Measurements from ENCODE around the gene ZNF385B.

ZNF385B gene

DNA sequence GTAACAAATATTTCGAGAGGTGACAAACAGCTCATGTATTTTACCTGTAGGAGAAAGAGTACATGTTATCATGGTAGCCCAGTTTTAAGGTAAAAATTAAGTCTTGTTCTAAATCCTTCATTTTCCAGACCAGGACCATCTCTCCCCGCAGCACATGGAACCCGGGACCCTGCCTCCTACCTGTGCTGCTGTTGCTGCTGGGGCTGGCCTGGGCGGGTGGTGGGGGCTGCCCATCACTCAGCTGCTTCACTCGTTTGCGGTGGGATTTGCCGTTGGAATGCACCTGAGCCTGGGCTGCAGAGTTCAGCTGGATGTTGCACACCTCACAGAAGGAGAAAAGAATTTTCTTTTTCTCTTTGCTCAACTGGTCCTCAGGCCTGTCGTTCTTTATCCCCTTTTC lies 92.1 kb downstream of the ZNF385B start:
- no peak overlapping the region for H3K9ac ChIP-seq (ENCODE audit: low read depth, low read length)
- no peak overlapping the region for H3K4me3 ChIP-seq (ENCODE audit: low read depth, low read length)
- no peaks in the 10 kb centered on the region for H3K36me3 ChIP-seq (ENCODE audit: control insufficient read depth, insufficient read depth, low read length)
- peaks cover 10% of the 10 kb centered on the region for H3K4me1 ChIP-seq (ENCODE audit: control insufficient read depth, insufficient read depth, low read length)
- no peaks in the 10 kb centered on the region for H3K9me3 ChIP-seq (ENCODE audit: control insufficient read depth, insufficient read depth, low read length)
- no peaks in the 10 kb centered on the region for H3K27me3 ChIP-seq (ENCODE audit: control insufficient read depth, insufficient read depth, low read length)

- Histone ChIP-seq H3K9me3 (ENCODE audit: control insufficient read depth, insufficient read depth, low read length) (no peaks in the 10 kb centered on the region), H3K4me3 (ENCODE audit: low read depth, low read length) (no peak overlapping the region), H3K4me1 (ENCODE audit: control insufficient read depth, insufficient read depth, low read length) (peaks cover 10% of the 10 kb centered on the region), H3K9ac (ENCODE audit: low read depth, low read length) (no peak overlapping the region), H3K27me3 (ENCODE audit: control insufficient read depth, insufficient read depth, low read length) (no peaks in the 10 kb centered on the region), H3K36me3 (ENCODE audit: control insufficient read depth, insufficient read depth, low read length) (no peaks in the 10 kb centered on the region)
Observed at GRCh38 chr2:179768765-179769164, 92.6 kb downstream of the ZNF385B start.

GRCh38 chr2:179765666-179766065 lies 95.7 kb downstream of the ZNF385B start:
- Histone ChIP-seq H3K4me3 (ENCODE audit: low read depth, low read length) (no peak overlapping the region), H3K9ac (ENCODE audit: low read depth, low read length) (peak overlapping the region; percentile 37), H3K9me3 (ENCODE audit: control insufficient read depth, insufficient read depth, low read length) (no peaks in the 10 kb centered on the region), H3K36me3 (ENCODE audit: control insufficient read depth, insufficient read depth, low read length) (no peaks in the 10 kb centered on the region), H3K27me3 (ENCODE audit: control insufficient read depth, insufficient read depth, low read length) (no peaks in the 10 kb centered on the region), H3K4me1 (ENCODE audit: control insufficient read depth, insufficient read depth, low read length) (peaks cover 10% of the 10 kb centered on the region)

DNA sequence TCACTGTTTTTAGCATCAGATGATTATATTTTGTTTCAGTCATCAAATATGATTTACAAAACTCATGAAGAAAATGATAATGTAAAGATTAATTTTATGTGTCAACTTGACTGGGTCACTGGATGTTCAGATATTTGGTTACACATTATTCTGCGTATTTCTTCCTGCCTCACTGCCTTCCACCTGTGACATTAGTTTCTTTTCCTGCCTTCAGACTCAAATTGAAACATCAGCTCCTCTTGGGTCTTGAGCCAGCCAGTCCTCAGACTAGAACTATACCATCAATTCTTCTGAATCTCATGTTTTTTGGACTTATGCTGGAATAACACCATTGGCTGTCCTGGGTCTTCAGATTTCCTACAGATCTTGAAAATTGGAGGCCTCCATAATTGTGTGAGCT lies 96.7 kb downstream of the ZNF385B start:
- H3K27me3 ChIP-seq (ENCODE audit: control insufficient read depth, insufficient read depth, low read length): no peaks in the 10 kb centered on the region
- no peak overlapping the region for H3K4me3 ChIP-seq (ENCODE audit: low read depth, low read length)
- H3K4me1 ChIP-seq (ENCODE audit: control insufficient read depth, insufficient read depth, low read length): peaks cover 10% of the 10 kb centered on the region
- no peaks in the 10 kb centered on the region for H3K9me3 ChIP-seq (ENCODE audit: control insufficient read depth, insufficient read depth, low read length)
- no peaks in the 10 kb centered on the region for H3K36me3 ChIP-seq (ENCODE audit: control insufficient read depth, insufficient read depth, low read length)
- no peak overlapping the region for H3K9ac ChIP-seq (ENCODE audit: low read depth, low read length)

DNA sequence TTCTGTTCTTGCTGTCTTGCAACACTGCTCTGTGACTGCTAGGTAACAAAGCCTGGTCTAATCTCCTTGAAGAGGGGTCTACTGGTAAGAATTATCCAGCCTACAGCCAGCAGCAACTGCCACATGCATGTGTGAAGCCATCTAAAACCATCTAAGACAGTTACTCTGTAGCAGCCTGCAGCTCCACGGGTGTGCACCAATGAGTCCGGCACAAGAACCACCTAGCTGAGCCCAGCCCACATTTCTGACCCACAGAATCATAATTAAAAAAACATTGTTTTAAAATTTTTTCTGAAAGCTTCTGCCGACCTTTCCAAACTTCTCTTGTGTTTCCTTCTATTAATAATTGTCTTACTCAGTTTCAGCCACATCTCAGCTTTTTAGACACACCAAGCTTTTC lies 102.8 kb downstream of the ZNF385B start:
- Histone ChIP-seq H3K4me3 (ENCODE audit: low read depth, low read length) (no peak overlapping the region), H3K27me3 (ENCODE audit: control insufficient read depth, insufficient read depth, low read length) (no peaks in the 10 kb centered on the region)

DNA sequence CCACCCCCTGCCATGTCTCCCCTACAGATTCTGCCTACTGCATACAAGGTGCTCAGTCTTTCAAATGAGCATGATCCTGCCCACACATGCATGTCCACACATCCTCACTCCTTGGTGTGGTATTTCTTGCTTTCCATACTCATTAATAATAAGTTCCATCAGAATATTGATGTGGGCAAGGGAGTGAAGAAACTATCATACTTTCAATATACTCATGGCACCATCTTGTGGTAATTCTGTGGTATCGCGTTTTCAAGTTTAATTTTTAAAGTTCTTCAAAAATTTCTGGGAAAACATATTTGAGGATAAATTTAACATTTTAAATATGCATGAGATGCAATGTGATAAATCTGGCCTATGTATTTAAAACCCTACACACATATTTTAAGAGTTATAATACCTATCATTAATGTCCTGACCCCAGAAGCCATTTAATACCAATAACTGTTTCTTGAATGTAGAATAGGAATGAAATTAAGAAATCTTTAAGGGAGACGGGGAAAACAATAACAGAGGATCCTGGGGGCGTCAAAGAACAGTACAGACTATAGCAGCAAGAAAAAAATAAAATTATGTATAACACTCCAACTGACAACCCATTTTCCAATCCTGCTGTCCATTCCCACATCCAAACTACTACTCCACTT lies 110.1 kb downstream of the ZNF385B start:
- no peaks in the 10 kb centered on the region for H3K36me3 ChIP-seq (ENCODE audit: control insufficient read depth, insufficient read depth, low read length)
- H3K4me3 ChIP-seq (ENCODE audit: low read depth, low read length): no peak overlapping the region
- no peaks in the 10 kb centered on the region for H3K27me3 ChIP-seq (ENCODE audit: control insufficient read depth, insufficient read depth, low read length)
- H3K9ac ChIP-seq (ENCODE audit: low read depth, low read length): no peak overlapping the region
- no peaks in the 10 kb centered on the region for H3K4me1 ChIP-seq (ENCODE audit: control insufficient read depth, insufficient read depth, low read length)
- no peaks in the 10 kb centered on the region for H3K9me3 ChIP-seq (ENCODE audit: control insufficient read depth, insufficient read depth, low read length)

More for the DNA sequence above, 102.8 kb downstream of the ZNF385B start:
- Histone ChIP-seq H3K4me1 (ENCODE audit: control insufficient read depth, insufficient read depth, low read length) (no peaks in the 10 kb centered on the region), H3K9me3 (ENCODE audit: control insufficient read depth, insufficient read depth, low read length) (peaks cover 13% of the 10 kb centered on the region), H3K9ac (ENCODE audit: low read depth, low read length) (no peak overlapping the region), H3K36me3 (ENCODE audit: control insufficient read depth, insufficient read depth, low read length) (no peaks in the 10 kb centered on the region)

DNA sequence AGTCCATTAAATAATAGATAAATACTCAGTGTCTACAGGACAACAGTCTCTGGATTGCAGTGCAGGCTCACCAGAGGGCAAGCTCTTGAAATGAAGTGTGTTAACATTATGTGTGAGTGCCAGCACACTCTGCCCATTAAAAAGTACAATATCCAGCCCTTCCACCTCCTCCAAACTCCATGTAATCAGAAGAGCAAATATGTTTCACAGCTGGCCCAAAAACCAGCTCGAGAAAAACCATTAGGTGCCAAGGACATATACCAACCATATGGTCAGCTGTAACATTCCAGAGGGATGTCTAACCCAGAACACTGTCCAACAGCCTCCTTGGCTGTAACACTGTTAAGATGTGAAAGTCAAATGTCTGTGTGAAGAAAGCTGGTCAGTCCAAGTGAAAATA lies 112.2 kb downstream of the ZNF385B start:
- H3K4me3 ChIP-seq (ENCODE audit: low read depth, low read length): no peak overlapping the region
- no peaks in the 10 kb centered on the region for H3K9me3 ChIP-seq (ENCODE audit: control insufficient read depth, insufficient read depth, low read length)
- H3K9ac ChIP-seq (ENCODE audit: low read depth, low read length): no peak overlapping the region
- H3K36me3 ChIP-seq (ENCODE audit: control insufficient read depth, insufficient read depth, low read length): no peaks in the 10 kb centered on the region
- no peaks in the 10 kb centered on the region for H3K27me3 ChIP-seq (ENCODE audit: control insufficient read depth, insufficient read depth, low read length)
- no peaks in the 10 kb centered on the region for H3K4me1 ChIP-seq (ENCODE audit: control insufficient read depth, insufficient read depth, low read length)

GRCh38 chr2:179746981-179747380 lies 114.4 kb downstream of the ZNF385B start:
- Histone ChIP-seq H3K9me3 (ENCODE audit: control insufficient read depth, insufficient read depth, low read length) (no peaks in the 10 kb centered on the region), H3K27me3 (ENCODE audit: control insufficient read depth, insufficient read depth, low read length) (no peaks in the 10 kb centered on the region), H3K4me3 (ENCODE audit: low read depth, low read length) (no peak overlapping the region), H3K4me1 (ENCODE audit: control insufficient read depth, insufficient read depth, low read length) (no peaks in the 10 kb centered on the region), H3K36me3 (ENCODE audit: control insufficient read depth, insufficient read depth, low read length) (no peaks in the 10 kb centered on the region), H3K9ac (ENCODE audit: low read depth, low read length) (no peak overlapping the region)

DNA sequence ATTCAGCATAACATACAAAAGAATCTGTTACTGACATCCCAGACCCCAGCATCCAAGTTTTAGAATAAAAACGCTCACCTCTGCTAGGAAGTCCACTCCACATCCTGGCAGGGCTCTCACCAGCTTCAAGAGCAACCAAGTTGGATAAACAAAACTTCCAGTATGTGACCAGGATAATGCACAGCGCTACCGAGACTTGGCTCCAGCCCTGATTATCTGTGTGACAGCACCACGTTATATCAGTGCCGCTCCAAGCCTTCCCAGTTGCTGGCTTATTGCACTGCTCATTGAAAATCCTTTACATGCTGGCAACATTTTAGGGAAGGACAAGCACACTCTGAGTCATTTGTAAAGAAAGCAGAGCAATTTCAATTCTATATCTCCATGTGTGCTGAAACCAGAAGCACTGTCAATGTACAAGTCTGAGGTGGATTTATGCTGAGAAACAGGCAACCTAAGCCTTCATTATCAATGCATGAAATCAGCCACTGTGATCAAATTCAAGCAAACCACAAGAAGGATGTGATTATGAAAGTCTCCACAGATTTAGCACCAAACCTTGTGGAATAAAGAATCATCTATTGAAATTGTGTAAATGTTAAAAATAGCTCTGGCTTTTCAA lies 115.7 kb downstream of the ZNF385B start:
- Histone ChIP-seq H3K27me3 (ENCODE audit: control insufficient read depth, insufficient read depth, low read length) (no peaks in the 10 kb centered on the region), H3K9me3 (ENCODE audit: control insufficient read depth, insufficient read depth, low read length) (no peaks in the 10 kb centered on the region), H3K36me3 (ENCODE audit: control insufficient read depth, insufficient read depth, low read length) (no peaks in the 10 kb centered on the region), H3K4me1 (ENCODE audit: control insufficient read depth, insufficient read depth, low read length) (no peaks in the 10 kb centered on the region), H3K4me3 (ENCODE audit: low read depth, low read length) (no peak overlapping the region), H3K9ac (ENCODE audit: low read depth, low read length) (no peak overlapping the region)

- Histone ChIP-seq H3K9me3 (ENCODE audit: control insufficient read depth, insufficient read depth, low read length) (no peaks in the 10 kb centered on the region), H3K9ac (ENCODE audit: low read depth, low read length) (no peak overlapping the region), H3K27me3 (ENCODE audit: control insufficient read depth, insufficient read depth, low read length) (no peaks in the 10 kb centered on the region), H3K4me1 (ENCODE audit: control insufficient read depth, insufficient read depth, low read length) (no peaks in the 10 kb centered on the region), H3K36me3 (ENCODE audit: control insufficient read depth, insufficient read depth, low read length) (no peaks in the 10 kb centered on the region), H3K4me3 (ENCODE audit: low read depth, low read length) (no peak overlapping the region)
Observed at GRCh38 chr2:179744401-179744800, 117.0 kb downstream of the ZNF385B start.

GRCh38 chr2:179741317-179741716 lies 120.1 kb downstream of the ZNF385B start:
- Histone ChIP-seq H3K9me3 (ENCODE audit: control insufficient read depth, insufficient read depth, low read length) (no peaks in the 10 kb centered on the region), H3K4me1 (ENCODE audit: control insufficient read depth, insufficient read depth, low read length) (no peaks in the 10 kb centered on the region), H3K9ac (ENCODE audit: low read depth, low read length) (no peak overlapping the region), H3K36me3 (ENCODE audit: control insufficient read depth, insufficient read depth, low read length) (no peaks in the 10 kb centered on the region), H3K4me3 (ENCODE audit: low read depth, low read length) (no peak overlapping the region), H3K27me3 (ENCODE audit: control insufficient read depth, insufficient read depth, low read length) (no peaks in the 10 kb centered on the region)

- H3K36me3 ChIP-seq (ENCODE audit: control insufficient read depth, insufficient read depth, low read length): no peaks in the 10 kb centered on the region
- H3K4me1 ChIP-seq (ENCODE audit: control insufficient read depth, insufficient read depth, low read length): no peaks in the 10 kb centered on the region
- H3K4me3 ChIP-seq (ENCODE audit: low read depth, low read length): no peak overlapping the region
- no peaks in the 10 kb centered on the region for H3K27me3 ChIP-seq (ENCODE audit: control insufficient read depth, insufficient read depth, low read length)
- H3K9me3 ChIP-seq (ENCODE audit: control insufficient read depth, insufficient read depth, low read length): no peaks in the 10 kb centered on the region
- no peak overlapping the region for H3K9ac ChIP-seq (ENCODE audit: low read depth, low read length)
Observed at GRCh38 chr2:179729966-179730365, 131.4 kb downstream of the ZNF385B start.

Measured in iPS-15b (cell line).